Panc1 (cell line): ENCODE data around the gene ZFYVE16.

Experiments used
- POLR2AphosphoS5 ChIP-seq: IDR thresholded peaks from 2 replicates; pipeline ENCODE4 v1.6.1; 2012; ENCODE audit warnings: mild to moderate bottlenecking, low read depth, low read length, moderate library complexity
- TCF7L2 ChIP-seq: IDR thresholded peaks from 2 replicates; pipeline ENCODE4 v1.6.1; 2011; ENCODE audit warnings: mild to moderate bottlenecking, low read depth, low read length, inconsistent platforms
- TF ChIP-seq, protein P1 (sequence below): fragments of 450-650 bp; IDR thresholded peaks from 2 replicates; pipeline ENCODE4 v1.5.1; 2017; ENCODE audit warnings: mild to moderate bottlenecking
- TF ChIP-seq, protein P2 (sequence below), 2 experiments: IDR thresholded peaks; 2 replicates each; pipeline ENCODE4 v1.6.1; 2011 to 2012; ENCODE audit warnings: low read depth in 2 of 2, control low read depth in 1 of 2, low read length in 1 of 2, mild to moderate bottlenecking in 1 of 2, moderate library complexity in 1 of 2; ENCODE audit not compliant: insufficient read depth in 1 of 2

- TF ChIP-seq, protein P1, sequence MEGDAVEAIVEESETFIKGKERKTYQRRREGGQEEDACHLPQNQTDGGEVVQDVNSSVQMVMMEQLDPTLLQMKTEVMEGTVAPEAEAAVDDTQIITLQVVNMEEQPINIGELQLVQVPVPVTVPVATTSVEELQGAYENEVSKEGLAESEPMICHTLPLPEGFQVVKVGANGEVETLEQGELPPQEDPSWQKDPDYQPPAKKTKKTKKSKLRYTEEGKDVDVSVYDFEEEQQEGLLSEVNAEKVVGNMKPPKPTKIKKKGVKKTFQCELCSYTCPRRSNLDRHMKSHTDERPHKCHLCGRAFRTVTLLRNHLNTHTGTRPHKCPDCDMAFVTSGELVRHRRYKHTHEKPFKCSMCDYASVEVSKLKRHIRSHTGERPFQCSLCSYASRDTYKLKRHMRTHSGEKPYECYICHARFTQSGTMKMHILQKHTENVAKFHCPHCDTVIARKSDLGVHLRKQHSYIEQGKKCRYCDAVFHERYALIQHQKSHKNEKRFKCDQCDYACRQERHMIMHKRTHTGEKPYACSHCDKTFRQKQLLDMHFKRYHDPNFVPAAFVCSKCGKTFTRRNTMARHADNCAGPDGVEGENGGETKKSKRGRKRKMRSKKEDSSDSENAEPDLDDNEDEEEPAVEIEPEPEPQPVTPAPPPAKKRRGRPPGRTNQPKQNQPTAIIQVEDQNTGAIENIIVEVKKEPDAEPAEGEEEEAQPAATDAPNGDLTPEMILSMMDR = no peak
- TF ChIP-seq POLR2AphosphoS5 (no peak), TCF7L2 (no peak)
- TF ChIP-seq, protein P2, sequence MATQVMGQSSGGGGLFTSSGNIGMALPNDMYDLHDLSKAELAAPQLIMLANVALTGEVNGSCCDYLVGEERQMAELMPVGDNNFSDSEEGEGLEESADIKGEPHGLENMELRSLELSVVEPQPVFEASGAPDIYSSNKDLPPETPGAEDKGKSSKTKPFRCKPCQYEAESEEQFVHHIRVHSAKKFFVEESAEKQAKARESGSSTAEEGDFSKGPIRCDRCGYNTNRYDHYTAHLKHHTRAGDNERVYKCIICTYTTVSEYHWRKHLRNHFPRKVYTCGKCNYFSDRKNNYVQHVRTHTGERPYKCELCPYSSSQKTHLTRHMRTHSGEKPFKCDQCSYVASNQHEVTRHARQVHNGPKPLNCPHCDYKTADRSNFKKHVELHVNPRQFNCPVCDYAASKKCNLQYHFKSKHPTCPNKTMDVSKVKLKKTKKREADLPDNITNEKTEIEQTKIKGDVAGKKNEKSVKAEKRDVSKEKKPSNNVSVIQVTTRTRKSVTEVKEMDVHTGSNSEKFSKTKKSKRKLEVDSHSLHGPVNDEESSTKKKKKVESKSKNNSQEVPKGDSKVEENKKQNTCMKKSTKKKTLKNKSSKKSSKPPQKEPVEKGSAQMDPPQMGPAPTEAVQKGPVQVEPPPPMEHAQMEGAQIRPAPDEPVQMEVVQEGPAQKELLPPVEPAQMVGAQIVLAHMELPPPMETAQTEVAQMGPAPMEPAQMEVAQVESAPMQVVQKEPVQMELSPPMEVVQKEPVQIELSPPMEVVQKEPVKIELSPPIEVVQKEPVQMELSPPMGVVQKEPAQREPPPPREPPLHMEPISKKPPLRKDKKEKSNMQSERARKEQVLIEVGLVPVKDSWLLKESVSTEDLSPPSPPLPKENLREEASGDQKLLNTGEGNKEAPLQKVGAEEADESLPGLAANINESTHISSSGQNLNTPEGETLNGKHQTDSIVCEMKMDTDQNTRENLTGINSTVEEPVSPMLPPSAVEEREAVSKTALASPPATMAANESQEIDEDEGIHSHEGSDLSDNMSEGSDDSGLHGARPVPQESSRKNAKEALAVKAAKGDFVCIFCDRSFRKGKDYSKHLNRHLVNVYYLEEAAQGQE (IDR thresholded peaks at IDR 0.05; ENCODE audit: insufficient read depth in 1 of 2, low read depth in 2 of 2, low read length in 1 of 2) = no peak
Observed at GRCh38 chr5:80482578-80482977, 74.7 kb downstream of the ZFYVE16 start.
